K562 treated with DMSO at 1 percent for 24 hours (cell line): ENCODE results near the gene B3GAT3. TPM values are rescaled to one million over a fixed set of nuclear protein-coding genes. Genes with fewer than 3 reads are reported as not detected.

Source experiments
- total RNA-seq: library from RNA; unstranded; fragments of 300-600 nt; gene quantifications from 2 replicates; pipeline ENCODE4 v1.2.3, GENCODE V29; 2022; ENCODE audit warnings: low read depth; ENCODE audit not compliant: insufficient read depth

The B3GAT3 gene
- total RNA-seq, result 118 TPM in 2 replicates

GRCh38 chr11:62621567-62622470, at the start of gene B3GAT3:
TSS of gene B3GAT3 (minus strand) at chr11:62621986. CDS start at chr11:62621947, 39 bp downstream.

DNA sequence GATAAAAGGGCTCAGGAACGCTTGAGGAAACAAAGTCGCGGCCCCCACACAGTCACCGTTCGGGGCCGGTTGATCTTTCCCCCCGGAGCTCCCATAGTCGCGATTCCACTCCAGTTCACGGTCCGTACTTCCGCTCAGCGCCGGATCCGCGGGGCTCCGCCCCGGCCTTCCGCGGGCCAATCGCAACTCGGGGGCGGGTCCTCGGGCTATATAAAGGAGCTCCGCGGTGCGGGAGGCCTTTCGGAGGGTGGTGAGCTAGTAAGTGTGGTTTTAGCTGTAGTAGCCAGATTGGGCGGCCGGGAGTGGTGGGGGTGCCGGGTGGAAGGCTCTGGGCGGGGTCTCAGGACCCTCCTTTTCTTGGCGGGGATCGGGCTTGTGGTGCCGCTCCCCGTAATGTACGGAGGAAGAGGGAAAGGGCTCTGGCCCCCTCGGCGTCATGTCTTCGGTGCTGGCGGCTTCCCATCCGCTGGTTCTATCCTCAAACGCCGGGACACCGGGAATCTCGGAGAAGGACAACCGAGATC, 43.4 kb upstream of the B3GAT3 start, which contains the start of the genes C11orf98 and CSKMT:
TSS of gene C11orf98 (minus strand) at position 136 of the 524 bp plus-strand sequence. CDS start at position 95, 41 bp downstream.
TSS of gene CSKMT (plus strand) at position 238 of the 524 bp plus-strand sequence. CDS start 568 bp downstream, outside the sequence.

DNA sequence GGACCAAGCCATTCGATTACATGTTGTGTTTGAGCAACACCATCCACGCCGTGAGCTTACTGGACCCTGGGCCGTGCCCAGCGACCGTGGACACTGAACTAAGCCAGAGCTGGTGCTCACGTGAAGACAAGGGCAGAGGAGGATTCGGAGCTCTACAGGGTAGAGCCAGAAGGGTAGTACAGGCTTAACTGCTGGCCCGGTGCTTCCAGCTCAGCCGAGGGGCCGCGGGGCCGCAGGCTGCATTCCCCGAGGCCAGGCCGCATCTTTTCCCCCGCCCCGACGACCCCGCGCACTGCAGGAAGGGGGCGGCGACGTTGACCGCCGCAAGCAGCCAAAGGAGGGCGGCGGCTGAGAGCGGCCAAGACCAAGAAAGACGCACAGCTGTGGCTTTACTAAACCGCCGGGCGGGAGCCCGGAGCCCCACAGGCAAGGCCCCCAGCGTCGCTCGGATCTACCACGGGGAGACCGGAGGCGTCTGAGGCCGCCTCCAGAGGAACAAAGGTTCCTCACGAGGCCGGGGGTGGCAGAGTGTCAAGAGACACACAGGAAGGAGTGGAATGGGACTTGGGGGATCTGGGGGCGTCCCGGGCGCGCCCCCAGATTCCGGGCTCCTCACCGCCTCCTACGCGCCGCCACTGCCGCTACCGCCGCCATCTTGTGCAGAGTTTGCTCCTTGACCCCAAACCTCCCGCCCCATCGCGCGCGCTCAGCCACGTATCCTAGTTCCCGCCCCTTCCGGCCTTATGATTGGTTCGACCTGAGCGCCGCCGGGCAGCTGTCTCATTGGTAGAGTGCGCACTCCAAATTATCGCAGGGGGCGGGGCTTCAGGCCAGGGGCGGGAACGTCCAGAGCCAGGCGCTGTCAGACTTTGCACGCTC, 24.4 kb upstream of the B3GAT3 start, which contains the start of gene GANAB:
TSS of gene GANAB (minus strand) at position 668 of the 879 bp plus-strand sequence. CDS start at position 654, 14 bp downstream.

DNA sequence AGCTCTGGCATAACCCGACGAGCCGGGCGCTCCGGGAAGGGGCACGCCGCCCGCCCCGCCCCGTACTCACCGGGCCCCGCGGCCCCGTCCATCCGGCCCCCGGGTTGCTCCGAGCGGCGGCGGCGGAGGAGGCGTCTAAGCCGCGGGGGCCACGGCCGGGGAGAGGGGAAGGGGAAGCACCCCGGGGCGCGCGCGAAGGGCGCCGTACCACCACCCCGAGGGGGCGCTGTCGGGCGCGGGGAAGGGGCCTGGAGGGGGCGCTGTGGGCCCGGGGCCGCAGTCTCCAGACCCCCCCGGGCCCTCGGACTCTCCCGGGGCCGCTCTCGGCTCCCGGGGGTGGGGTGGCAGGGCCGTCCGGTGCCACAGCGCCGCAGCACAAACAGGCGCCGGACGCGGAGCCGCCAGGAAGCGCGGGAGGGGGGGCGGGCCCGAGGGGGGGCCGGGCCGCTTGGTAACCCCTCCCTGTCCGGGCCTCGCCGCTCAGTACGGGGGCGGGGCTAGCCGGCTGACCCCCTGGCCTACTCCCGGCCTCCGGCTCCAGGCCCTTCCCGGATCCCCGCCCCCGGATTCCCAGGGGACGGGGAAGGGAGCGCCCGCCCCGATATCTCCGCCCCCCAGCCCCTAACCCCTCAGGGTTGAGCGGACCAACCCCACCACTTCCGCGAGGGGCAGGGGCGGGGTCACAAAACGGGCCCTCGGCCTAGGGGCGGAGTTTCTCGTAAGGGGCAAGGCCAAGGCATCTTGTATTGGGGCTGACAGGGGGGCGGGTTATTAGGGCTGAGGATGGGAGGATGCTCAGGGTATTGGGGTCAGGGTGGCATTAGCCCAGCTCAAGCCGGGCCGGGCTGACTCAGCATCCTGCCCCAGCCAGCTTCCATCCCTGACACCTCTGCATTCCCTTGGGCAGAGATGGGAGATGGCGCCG, 9.2 kb downstream of the B3GAT3 start, which contains the start of the genes EML3 and ROM1:
TSS of gene EML3 (minus strand) at position 410 of the 925 bp plus-strand sequence. CDS start at position 92, 318 bp downstream.
TSS of gene ROM1 (plus strand) at position 892 of the 925 bp plus-strand sequence. CDS start at position 917, 25 bp downstream.

GRCh38 chr11:62601372-62602140, 20.2 kb downstream of the B3GAT3 start, which contains the start of gene MTA2:
TSS of gene MTA2 (minus strand) at chr11:62601865. CDS start at chr11:62601450, 415 bp downstream.

DNA sequence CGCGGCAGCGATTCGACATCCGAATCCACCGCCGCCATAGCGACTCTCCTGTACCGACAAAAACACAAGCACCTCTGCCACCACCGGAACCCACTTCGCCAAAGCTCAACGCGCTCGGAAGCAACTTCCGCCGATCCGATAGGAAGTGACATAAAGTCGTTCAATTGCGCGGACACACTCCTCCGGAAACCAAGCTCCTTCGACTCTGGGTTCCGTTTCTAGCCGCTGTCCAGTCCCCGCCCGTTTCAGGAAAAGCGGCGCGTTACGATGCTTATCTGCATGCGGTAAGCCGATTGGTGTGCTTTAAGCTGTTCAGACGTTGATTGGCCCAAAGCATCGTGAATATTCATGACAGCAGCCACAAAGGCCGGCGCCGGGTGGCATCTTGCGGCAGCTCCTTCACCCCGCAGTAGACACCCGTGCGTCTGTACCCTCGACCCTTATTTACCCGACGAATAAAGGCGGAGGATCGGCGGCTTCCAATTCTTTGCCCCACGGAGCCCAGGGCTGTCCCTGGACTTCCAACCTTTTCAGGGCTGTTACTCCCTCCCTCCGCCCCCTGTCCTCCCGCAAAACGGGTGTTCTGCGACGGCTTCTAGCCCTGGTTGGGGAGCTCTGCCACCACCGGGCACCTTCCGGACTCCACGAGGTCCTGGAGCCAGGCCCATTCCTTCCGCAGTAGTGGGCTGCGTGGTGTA, 30.2 kb downstream of the B3GAT3 start, which contains the start of gene TUT1:
TSS of gene TUT1 (minus strand) at position 76 of the 698 bp plus-strand sequence. CDS start at position 38, 38 bp downstream.

GRCh38 chr11:62573592-62574362, 48.0 kb downstream of the B3GAT3 start, which contains the start of gene EEF1G:
TSS of gene EEF1G (minus strand) at chr11:62573891. CDS start at chr11:62573842, 49 bp downstream.

Other genes starting within 250 kb of the B3GAT3 start
- gene SCGB1A1, start 203.0 kb downstream of the B3GAT3 start, total RNA-seq, result not detected in 2 replicates
- 22.4 and 23.6 TPM in 2 replicates for gene AHNAK, start 75.2 kb downstream of the B3GAT3 start, total RNA-seq
- gene EEF1G, start 48.1 kb downstream of the B3GAT3 start, total RNA-seq, result 3,596 and 3,725 TPM in 2 replicates
- 29.6 and 30.9 TPM in 2 replicates for gene TUT1, start 30.5 kb downstream of the B3GAT3 start, total RNA-seq
- 101 and 103 TPM in 2 replicates for gene MTA2, start 20.1 kb downstream of the B3GAT3 start, total RNA-seq
- gene EML3, start 9.2 kb downstream of the B3GAT3 start, total RNA-seq, result 33.2 and 34.6 TPM in 2 replicates
- 1.3 and 1.7 TPM in 2 replicates for gene ROM1, start 8.7 kb downstream of the B3GAT3 start, total RNA-seq
- 290 and 292 TPM in 2 replicates for gene GANAB, start 24.6 kb upstream of the B3GAT3 start, total RNA-seq
- 44.5 and 48.9 TPM in 2 replicates for gene INTS5, start 31.3 kb upstream of the B3GAT3 start, total RNA-seq
- gene C11orf98, start 43.2 kb upstream of the B3GAT3 start, total RNA-seq, result 127 and 134 TPM in 2 replicates
- gene CSKMT, start 43.3 kb upstream of the B3GAT3 start, total RNA-seq, result 26.4 and 27.9 TPM in 2 replicates
- gene UQCC3, start 49.7 kb upstream of the B3GAT3 start, total RNA-seq, result 24.1 and 25.0 TPM in 2 replicates
- 5.9 and 7.1 TPM in 2 replicates for gene LBHD1, start 50.3 kb upstream of the B3GAT3 start, total RNA-seq
- 259 and 275 TPM in 2 replicates for gene UBXN1, start 57.1 kb upstream of the B3GAT3 start, total RNA-seq
- gene LRRN4CL, start 67.5 kb upstream of the B3GAT3 start, total RNA-seq, result 0.22 TPM in 1 of 2 replicates, not detected in the other
- gene BSCL2, start 85.4 kb upstream of the B3GAT3 start, total RNA-seq, result 49.7 and 57.8 TPM in 2 replicates
- 0.44 TPM in 1 of 2 replicates, not detected in the other for gene GNG3, start 85.7 kb upstream of the B3GAT3 start, total RNA-seq
- gene HNRNPUL2, start 105.5 kb upstream of the B3GAT3 start, total RNA-seq, result 30.7 and 35.4 TPM in 2 replicates
- gene TTC9C, start 106.5 kb upstream of the B3GAT3 start, total RNA-seq, result 53.1 and 59.6 TPM in 2 replicates
- 3.9 and 4.2 TPM in 2 replicates for gene ZBTB3, start 132.2 kb upstream of the B3GAT3 start, total RNA-seq
- 133 and 165 TPM in 2 replicates for gene POLR2G, start 139.6 kb upstream of the B3GAT3 start, total RNA-seq
- gene TAF6L, start 149.4 kb upstream of the B3GAT3 start, total RNA-seq, result 37.5 and 47.4 TPM in 2 replicates
- gene TMEM179B, start 165.4 kb upstream of the B3GAT3 start, total RNA-seq, result 51.3 and 52.2 TPM in 2 replicates
- gene TMEM223, start 170.0 kb upstream of the B3GAT3 start, total RNA-seq, result 22.4 and 24.5 TPM in 2 replicates
- gene NXF1, start 183.5 kb upstream of the B3GAT3 start, total RNA-seq, result 73.6 and 82.9 TPM in 2 replicates
- 88.1 and 93.6 TPM in 2 replicates for gene STX5, start 210.1 kb upstream of the B3GAT3 start, total RNA-seq
- gene TEX54, start 210.9 kb upstream of the B3GAT3 start, total RNA-seq, result 4.1 TPM in 1 of 2 replicates, not detected in the other
- gene WDR74, start 217.6 kb upstream of the B3GAT3 start, total RNA-seq, result 53.8 and 55.3 TPM in 2 replicates